Vagina (tissue), 2 donors: Measurements from ENCODE around the gene ART1. TPM values are rescaled to one million over a fixed set of nuclear protein-coding genes. Genes with fewer than 3 reads are reported as not detected.

Experiments
- DNase-seq, 2 donors: peaks; one replicate each; pipeline ENCODE4 v3.0.0-alpha.2; 2017; ENCODE audit errors: extremely low spot score in 2 of 2
- H3K27ac ChIP-seq: fragments of 200-600 bp; sonication (generic); one replicate; pipeline ENCODE4 v1.5.1; 2019
- H3K27me3 ChIP-seq: fragments of 200-600 bp; sonication (generic); one replicate; pipeline ENCODE4 v1.5.1; 2019
- H3K36me3 ChIP-seq, 2 donors: fragments of 200-600 bp; sonication (generic); one replicate each; pipeline ENCODE4 v1.5.1; 2017 to 2019
- H3K4me1 ChIP-seq: fragments of 200-600 bp; sonication (generic); one replicate; pipeline ENCODE4 v1.5.1; 2019
- H3K4me3 ChIP-seq, 2 donors: fragments of 200-600 bp; sonication (generic); 1 replicate in 1 of 2; 2 replicates in 1 of 2; pipeline ENCODE4 v1.5.1; 2016 to 2019
- H3K9me3 ChIP-seq: fragments of 200-600 bp; sonication (generic); one replicate; pipeline ENCODE4 v1.5.1; 2019
- POLR2A ChIP-seq, 2 donors: fragments of 450-650 bp; IDR thresholded peaks; one replicate each; pipeline ENCODE4 v1.6.1; 2017; ENCODE audit warnings: antibody characterized with exemption in 2 of 2, mild to moderate bottlenecking in 2 of 2, moderate library complexity in 2 of 2
- POLR2AphosphoS5 ChIP-seq, 2 donors: sonication (generic); formaldehyde crosslinking; IDR thresholded peaks; one replicate each; pipeline ENCODE4 v1.9.0; 2017; ENCODE audit warnings: antibody characterized with exemption in 2 of 2, mild to moderate bottlenecking in 2 of 2, low read depth in 1 of 2; ENCODE audit not compliant: insufficient read depth in 1 of 2
- intact Hi-C: fragments of 100-400 bp; cut with DNase I; formaldehyde crosslinking; loops from one replicate; pipeline ENCODE4 v1.15.1; 2023
- total RNA-seq: library from RNA; depleted of rRNA; stranded (reverse); fragments of >200 nt; gene quantifications from one replicate; pipeline ENCODE4 v1.2.3, GENCODE V29; 2016
- TF ChIP-seq, protein P1 (sequence below), 3 experiments: fragments of 450-650 bp in 2 of 3; fragments of 200-600 bp in 1 of 3; sonication (generic) in 1 of 3; IDR thresholded peaks; one replicate each; pipeline ENCODE4 v1.5.1; 2017 to 2019; ENCODE audit warnings: antibody characterized with exemption in 3 of 3, mild to moderate bottlenecking in 2 of 3, moderate library complexity in 2 of 3

ART1 gene
- total RNA-seq, 1 donor from 2014 or later, result not detected

DNA sequence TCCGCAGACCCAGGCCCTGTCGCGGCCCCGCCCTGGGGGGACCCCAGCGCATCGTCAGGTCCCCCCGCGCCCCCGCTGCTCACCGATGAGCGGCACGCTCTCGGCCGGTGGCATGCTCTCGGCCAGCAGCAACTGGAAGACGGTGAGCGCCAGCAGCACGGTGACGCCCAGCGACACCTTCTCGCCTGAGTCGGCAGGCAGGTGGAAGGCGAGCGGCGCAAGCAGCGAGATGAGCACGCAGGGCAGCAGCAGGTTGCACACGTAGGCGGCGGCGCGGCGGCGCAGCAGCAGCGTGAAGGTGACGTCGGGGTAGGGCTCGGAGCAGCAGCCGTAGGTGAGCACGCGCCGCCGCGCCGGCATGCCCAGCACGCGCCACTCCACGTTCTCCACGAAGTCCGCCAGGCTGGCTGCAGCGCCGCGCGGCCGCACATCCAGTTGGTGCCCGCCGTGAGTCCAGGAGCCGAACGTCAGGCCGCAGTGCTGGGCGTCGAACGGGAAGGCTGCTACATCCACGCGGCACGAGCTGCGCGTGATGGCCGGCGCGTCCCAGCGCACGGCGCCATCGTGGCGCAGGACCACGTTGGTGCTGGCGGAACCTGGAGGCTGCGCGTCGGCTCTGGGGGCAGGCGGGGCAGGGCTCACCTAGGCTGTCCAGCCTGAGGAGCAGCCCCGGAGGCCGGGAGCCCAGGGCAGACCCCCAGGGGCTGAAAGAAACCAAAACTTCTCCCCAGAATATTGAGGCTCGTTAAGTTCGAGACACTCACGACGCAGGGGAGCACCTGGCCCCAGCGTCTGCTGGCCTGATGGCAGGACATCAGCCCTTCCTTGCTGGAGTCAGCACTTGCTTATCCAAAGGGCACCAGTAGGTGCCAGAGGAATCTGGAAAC lies 22.5 kb downstream of the ART1 start:
- intact Hi-C loops, result no loop called here
- Histone ChIP-seq H3K4me3 (no peak overlapping the region), H3K4me1 (no peaks in the 10 kb centered on the region), H3K27me3 (no peaks in the 10 kb centered on the region), H3K36me3 (peaks cover 0 to 40% of the 10 kb centered on the region in 2 donors), H3K9me3 (no peaks in the 10 kb centered on the region), H3K27ac (no peak overlapping the region)
- TF ChIP-seq POLR2AphosphoS5 (IDR thresholded peaks at IDR 0.05; ENCODE audit: insufficient read depth in 1 of 2, low read depth in 1 of 2), result no peak
- TF ChIP-seq, protein P1, sequence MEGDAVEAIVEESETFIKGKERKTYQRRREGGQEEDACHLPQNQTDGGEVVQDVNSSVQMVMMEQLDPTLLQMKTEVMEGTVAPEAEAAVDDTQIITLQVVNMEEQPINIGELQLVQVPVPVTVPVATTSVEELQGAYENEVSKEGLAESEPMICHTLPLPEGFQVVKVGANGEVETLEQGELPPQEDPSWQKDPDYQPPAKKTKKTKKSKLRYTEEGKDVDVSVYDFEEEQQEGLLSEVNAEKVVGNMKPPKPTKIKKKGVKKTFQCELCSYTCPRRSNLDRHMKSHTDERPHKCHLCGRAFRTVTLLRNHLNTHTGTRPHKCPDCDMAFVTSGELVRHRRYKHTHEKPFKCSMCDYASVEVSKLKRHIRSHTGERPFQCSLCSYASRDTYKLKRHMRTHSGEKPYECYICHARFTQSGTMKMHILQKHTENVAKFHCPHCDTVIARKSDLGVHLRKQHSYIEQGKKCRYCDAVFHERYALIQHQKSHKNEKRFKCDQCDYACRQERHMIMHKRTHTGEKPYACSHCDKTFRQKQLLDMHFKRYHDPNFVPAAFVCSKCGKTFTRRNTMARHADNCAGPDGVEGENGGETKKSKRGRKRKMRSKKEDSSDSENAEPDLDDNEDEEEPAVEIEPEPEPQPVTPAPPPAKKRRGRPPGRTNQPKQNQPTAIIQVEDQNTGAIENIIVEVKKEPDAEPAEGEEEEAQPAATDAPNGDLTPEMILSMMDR (IDR thresholded peaks at IDR 0.05), result no peak
- TF ChIP-seq POLR2A (IDR thresholded peaks at IDR 0.05), result no peak
- DNase-seq, result no peak

DNA sequence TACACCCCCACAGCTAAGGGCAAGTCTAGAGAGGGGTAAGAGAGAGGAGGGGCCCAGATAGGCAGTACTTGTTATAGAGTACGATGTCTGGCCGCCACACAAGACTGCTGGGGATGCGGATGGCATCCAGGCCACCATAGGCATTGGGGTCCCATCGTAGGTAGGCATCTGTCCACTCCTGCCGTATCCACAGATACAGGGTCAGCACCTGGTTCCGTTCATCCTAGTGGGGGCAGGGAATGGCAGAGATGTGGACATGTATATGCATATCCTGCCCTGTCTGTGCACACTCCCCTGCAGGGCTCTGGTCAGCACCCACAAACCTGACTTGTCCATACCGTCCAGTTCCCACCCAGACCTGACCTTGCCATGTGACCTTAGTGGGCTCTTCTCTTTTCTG lies 24.2 kb downstream of the ART1 start:
- Histone ChIP-seq H3K4me1 (no peaks in the 10 kb centered on the region), H3K36me3 (peaks cover 0 to 58% of the 10 kb centered on the region in 2 donors), H3K27ac (no peak overlapping the region), H3K4me3 (no peak overlapping the region), H3K27me3 (no peaks in the 10 kb centered on the region), H3K9me3 (no peaks in the 10 kb centered on the region)
- intact Hi-C loops, result no loop called here
- TF ChIP-seq, protein P1 (IDR thresholded peaks at IDR 0.05), result no peak
- TF ChIP-seq POLR2AphosphoS5 (IDR thresholded peaks at IDR 0.05; ENCODE audit: insufficient read depth in 1 of 2, low read depth in 1 of 2) (no peak), POLR2A (IDR thresholded peaks at IDR 0.05) (no peak)
- DNase-seq, result no peak

DNA sequence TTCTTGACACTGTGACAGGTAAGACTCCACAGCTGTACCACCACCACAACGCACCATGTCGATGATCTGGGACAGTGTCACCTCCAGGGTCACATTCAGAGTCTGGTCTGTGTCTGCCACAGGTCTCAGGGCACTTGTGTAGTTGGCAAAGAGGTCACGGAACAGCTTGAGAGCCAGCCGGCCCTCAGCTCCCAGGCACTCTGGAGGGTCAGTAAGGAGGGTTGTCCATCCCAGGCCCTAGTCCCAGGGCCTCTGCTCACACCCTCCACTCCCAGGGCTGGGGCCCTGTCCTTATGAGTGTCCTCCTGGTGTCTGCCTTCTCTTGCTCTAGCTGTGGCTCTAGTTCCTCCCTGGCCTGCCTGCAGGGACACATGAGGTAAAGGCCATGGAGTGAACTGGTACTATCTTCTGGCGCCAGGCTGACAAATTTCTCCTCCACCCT lies 24.8 kb downstream of the ART1 start:
- no peak for DNase-seq
- H3K27ac ChIP-seq, result no peak overlapping the region
- intact Hi-C loops, result no loop called here
- H3K27me3 ChIP-seq, result no peaks in the 10 kb centered on the region
- TF ChIP-seq, protein P1 (IDR thresholded peaks at IDR 0.05), result no peak
- TF ChIP-seq POLR2A (IDR thresholded peaks at IDR 0.05) (no peak), POLR2AphosphoS5 (IDR thresholded peaks at IDR 0.05; ENCODE audit: insufficient read depth in 1 of 2, low read depth in 1 of 2) (no peak)
- H3K4me1 ChIP-seq, result no peaks in the 10 kb centered on the region
- no peaks in the 10 kb centered on the region for H3K9me3 ChIP-seq
- no peak overlapping the region for H3K4me3 ChIP-seq
- peaks cover 0 to 64% of the 10 kb centered on the region in 2 donors for H3K36me3 ChIP-seq

GRCh38 chr11:3671334-3672254 lies 26.7 kb downstream of the ART1 start, which contains the start of gene CHRNA10:
Gene CHRNA10, minus strand, starts transcription at chr11:3671384. Its CDS starts 72 bp downstream, at chr11:3671312.
- no peak for DNase-seq
- intact Hi-C loops, result no loop called here
- no peak within 1 kb of the TSS for H3K4me3 ChIP-seq
- H3K9me3 ChIP-seq, result no peaks in the 10 kb centered on the region
- H3K4me1 ChIP-seq, result no peaks in the 10 kb centered on the region
- H3K27me3 ChIP-seq, result no peaks in the 10 kb centered on the region
- peaks cover 0 to 77% of the 10 kb centered on the region in 2 donors for H3K36me3 ChIP-seq
- TF ChIP-seq, protein P1 (IDR thresholded peaks at IDR 0.05), result no peak
- TF ChIP-seq POLR2A (IDR thresholded peaks at IDR 0.05) (no peak), POLR2AphosphoS5 (IDR thresholded peaks at IDR 0.05; ENCODE audit: insufficient read depth in 1 of 2, low read depth in 1 of 2) (no peak)
- H3K27ac ChIP-seq, result no peak within 1 kb of the TSS
